Mesendoderm (in vitro differentiated cells): ENCODE measurements around the gene KANSL1.

Experiments used
- DNase-seq: peaks from one replicate; pipeline ENCODE4 v3.0.0; 2013
- H2AK5ac ChIP-seq: 2 replicates; pipeline ENCODE4 v1.6.1; 2013; ENCODE audit warnings: low read length, inconsistent platforms
- H2BK120ac ChIP-seq: 2 replicates; pipeline ENCODE4 v1.6.1; 2013; ENCODE audit warnings: low read depth, mild to moderate bottlenecking, low read length, moderate library complexity, mixed read lengths
- H2BK15ac ChIP-seq: replicated peaks from 2 replicates; pipeline ENCODE4 v1.6.1; 2013; ENCODE audit warnings: low read depth, mild to moderate bottlenecking, moderate library complexity
- H2BK5ac ChIP-seq: 2 replicates; pipeline ENCODE4 v1.6.1; 2013; ENCODE audit warnings: low read length, inconsistent platforms
- H3K18ac ChIP-seq: 2 replicates; pipeline ENCODE4 v1.6.1; 2013; ENCODE audit warnings: mild to moderate bottlenecking, low read length, mixed read lengths
- H3K23ac ChIP-seq: one replicate; pipeline ENCODE4 v1.6.1; 2013; ENCODE audit warnings: low read length
- H3K27ac ChIP-seq: 2 replicates; pipeline ENCODE4 v1.5.1; 2013; ENCODE audit warnings: low read depth, mild to moderate bottlenecking, inconsistent platforms, low read length, moderate library complexity
- H3K27me3 ChIP-seq: 2 replicates; pipeline ENCODE4 v1.6.1; 2013; ENCODE audit warnings: low read length, control low read depth, mild to moderate bottlenecking, inconsistent platforms; ENCODE audit not compliant: insufficient read depth, poor library complexity
- H3K36me3 ChIP-seq: 2 replicates; pipeline ENCODE4 v1.6.1; 2013; ENCODE audit warnings: low read length, inconsistent platforms; ENCODE audit not compliant: control insufficient read depth, insufficient read depth
- H3K4ac ChIP-seq: one replicate; pipeline ENCODE4 v1.6.1; 2013; ENCODE audit warnings: low read depth, mild to moderate bottlenecking, low read length, moderate library complexity
- H3K4me1 ChIP-seq: 2 replicates; pipeline ENCODE4 v1.6.1; 2013; ENCODE audit warnings: low read depth, low read length, inconsistent platforms; ENCODE audit not compliant: control insufficient read depth
- H3K4me2 ChIP-seq: 2 replicates; pipeline ENCODE4 v1.6.1; 2013; ENCODE audit warnings: low read length
- H3K4me3 ChIP-seq: 2 replicates; pipeline ENCODE4 v1.5.1; 2013; ENCODE audit warnings: mild to moderate bottlenecking, low read length
- H3K56ac ChIP-seq: one replicate; pipeline ENCODE4 v1.6.1; 2013; ENCODE audit warnings: low read length
- H3K79me1 ChIP-seq: 2 replicates; pipeline ENCODE4 v1.6.1; 2013; ENCODE audit warnings: low read length, inconsistent platforms
- H3K79me2 ChIP-seq: 2 replicates; pipeline ENCODE4 v1.6.1; 2013; ENCODE audit warnings: mild to moderate bottlenecking, low read length; ENCODE audit not compliant: control insufficient read depth, insufficient read depth
- H3K9ac ChIP-seq: 2 replicates; pipeline ENCODE4 v1.6.1; 2013; ENCODE audit warnings: low read length, inconsistent platforms
- H4K5ac ChIP-seq: one replicate; pipeline ENCODE4 v1.6.1; 2013; ENCODE audit warnings: low read length
- H4K8ac ChIP-seq: one replicate; pipeline ENCODE4 v1.6.1; 2013; ENCODE audit warnings: low read depth, mild to moderate bottlenecking, control low read depth, low read length, moderate library complexity
- WGBS: extraction: QIAGEN DNeasy Blood & Tissue Kit; methylation state at CpG from one replicate; pipeline ENCODE4 v1.1.7; 2013; ENCODE audit warnings: low lambda C conversion rate, missing lambda C conversion rate; ENCODE audit not compliant: insufficient coverage; ENCODE audit errors: extremely low coverage; 5-methylcytosine and 5-hydroxymethylcytosine counted together

The KANSL1 gene

GRCh38 chr17:46140645-46141197 lies 52.5 kb downstream of the KANSL1 start:
- Histone ChIP-seq H3K36me3 (no peaks in the 10 kb centered on the region), H3K4ac (no peak overlapping the region), H3K27ac (no peak overlapping the region), H3K79me1 (peaks cover 13% of the 10 kb centered on the region), H4K8ac (no peak overlapping the region), H3K4me2 (no peak overlapping the region), H2AK5ac (no peak overlapping the region), H3K56ac (no peak overlapping the region), H2BK5ac (no peak overlapping the region), H2BK120ac (no peak overlapping the region), H3K9ac (no peak overlapping the region), H3K23ac (no peak overlapping the region), H2BK15ac (no peak overlapping the region), H3K27me3 (no peaks in the 10 kb centered on the region), H3K4me1 (peaks cover 4% of the 10 kb centered on the region), H3K79me2 (peaks cover 86% of the 10 kb centered on the region), H4K5ac (no peak overlapping the region), H3K4me3 (no peak overlapping the region), H3K18ac (no peak overlapping the region)
- no CpG with 5 or more reads among the region's 2 CpGs for WGBS
- DNase-seq, result no peak

GRCh38 chr17:46139432-46140210 lies 53.6 kb downstream of the KANSL1 start:
- H3K27ac ChIP-seq, result no peak overlapping the region
- H3K23ac ChIP-seq, result no peak overlapping the region
- no peaks in the 10 kb centered on the region for H3K36me3 ChIP-seq
- no peak overlapping the region for H3K56ac ChIP-seq
- peaks cover 9% of the 10 kb centered on the region for H3K79me1 ChIP-seq
- no peak overlapping the region for H4K8ac ChIP-seq
- H2BK15ac ChIP-seq, result no peak overlapping the region
- H2AK5ac ChIP-seq, result no peak overlapping the region
- H3K4me1 ChIP-seq, result peaks cover under 1% of the 10 kb centered on the region
- peaks cover 86% of the 10 kb centered on the region for H3K79me2 ChIP-seq
- DNase-seq, result no peak
- WGBS, result no CpG with 5 or more reads among the region's 5 CpGs
- H3K4me2 ChIP-seq, result no peak overlapping the region
- H2BK5ac ChIP-seq, result no peak overlapping the region
- no peak overlapping the region for H3K4ac ChIP-seq
- H3K9ac ChIP-seq, result no peak overlapping the region
- H3K27me3 ChIP-seq, result no peaks in the 10 kb centered on the region
- H4K5ac ChIP-seq, result no peak overlapping the region
- H3K18ac ChIP-seq, result no peak overlapping the region
- no peak overlapping the region for H3K4me3 ChIP-seq
- H2BK120ac ChIP-seq, result no peak overlapping the region

- Histone ChIP-seq H2AK5ac (no peak overlapping the region), H2BK5ac (no peak overlapping the region), H3K4ac (no peak overlapping the region), H3K4me1 (no peaks in the 10 kb centered on the region), H3K23ac (no peak overlapping the region), H3K79me1 (peaks cover 9% of the 10 kb centered on the region), H4K8ac (no peak overlapping the region), H3K4me3 (no peak overlapping the region), H3K79me2 (peaks cover 86% of the 10 kb centered on the region), H2BK15ac (no peak overlapping the region), H2BK120ac (no peak overlapping the region), H4K5ac (no peak overlapping the region), H3K27me3 (no peaks in the 10 kb centered on the region), H3K27ac (no peak overlapping the region), H3K56ac (no peak overlapping the region), H3K18ac (no peak overlapping the region), H3K4me2 (no peak overlapping the region), H3K36me3 (no peaks in the 10 kb centered on the region), H3K9ac (no peak overlapping the region)
- DNase-seq, result no peak
- no CpG with 5 or more reads among the region's 3 CpGs for WGBS
Measured at GRCh38 chr17:46138473-46138872, 54.8 kb downstream of the KANSL1 start.

GRCh38 chr17:46136820-46137219 lies 56.4 kb downstream of the KANSL1 start:
- H2BK15ac ChIP-seq, result no peak overlapping the region
- no peak overlapping the region for H3K27ac ChIP-seq
- H2BK5ac ChIP-seq, result no peak overlapping the region
- no peak for DNase-seq
- H3K4ac ChIP-seq, result no peak overlapping the region
- H3K23ac ChIP-seq, result no peak overlapping the region
- no peak overlapping the region for H4K8ac ChIP-seq
- H3K4me1 ChIP-seq, result no peaks in the 10 kb centered on the region
- H3K4me3 ChIP-seq, result no peak overlapping the region
- H4K5ac ChIP-seq, result no peak overlapping the region
- peaks cover 91% of the 10 kb centered on the region for H3K79me2 ChIP-seq
- no peak overlapping the region for H3K9ac ChIP-seq
- no peaks in the 10 kb centered on the region for H3K36me3 ChIP-seq
- H3K4me2 ChIP-seq, result no peak overlapping the region
- H3K56ac ChIP-seq, result no peak overlapping the region
- no peak overlapping the region for H3K18ac ChIP-seq
- H2AK5ac ChIP-seq, result no peak overlapping the region
- no peak overlapping the region for H2BK120ac ChIP-seq
- H3K27me3 ChIP-seq, result no peaks in the 10 kb centered on the region
- H3K79me1 ChIP-seq, result peaks cover 13% of the 10 kb centered on the region

GRCh38 chr17:46135879-46136563 lies 57.2 kb downstream of the KANSL1 start:
- Histone ChIP-seq H3K27ac (no peak overlapping the region), H3K18ac (no peak overlapping the region), H2BK5ac (no peak overlapping the region), H3K79me1 (peaks cover 14% of the 10 kb centered on the region), H3K23ac (no peak overlapping the region), H3K4ac (no peak overlapping the region), H3K4me3 (no peak overlapping the region), H3K4me1 (no peaks in the 10 kb centered on the region), H3K36me3 (no peaks in the 10 kb centered on the region), H4K8ac (no peak overlapping the region), H3K4me2 (no peak overlapping the region), H2AK5ac (no peak overlapping the region), H4K5ac (no peak overlapping the region), H2BK120ac (no peak overlapping the region), H3K79me2 (peaks cover 90% of the 10 kb centered on the region), H3K56ac (no peak overlapping the region), H3K9ac (no peak overlapping the region), H2BK15ac (no peak overlapping the region), H3K27me3 (no peaks in the 10 kb centered on the region)
- no CpG with 5 or more reads among the region's 3 CpGs for WGBS
- DNase-seq, result no peak
